C4-2B (cell line): ENCODE data around the gene PLK2.

Experiments used
- CTCF ChIP-seq: fragments of 450-650 bp; conservative IDR thresholded peaks from 2 replicates; pipeline ENCODE4 v1.5.1; 2017; ENCODE audit warnings: mild to moderate bottlenecking
- ZFX ChIP-seq: fragments of 450-650 bp; IDR thresholded peaks from 2 replicates; pipeline ENCODE4 v1.6.1; 2017

- TF ChIP-seq CTCF (no peak), ZFX (no peak)
Observed at GRCh38 chr5:58444805-58445204, 15.1 kb downstream of the PLK2 start.
